Bronchial epithelial cell (primary cell): ENCODE results near the gene SCN8A. TPM values are rescaled to one million over a fixed set of nuclear protein-coding genes. Genes with fewer than 3 reads are reported as not detected.
"Not testable (repeated sequence)": the region's sequence is repeated elsewhere in the genome, so short reads cannot be mapped to it uniquely, and the experiment has no call there.

ENCODE experiments used
- DNase-seq: peaks from one replicate; pipeline ENCODE4 v3.0.0-alpha.2; 2010; ENCODE audit warnings: low read depth
- FAIRE-seq: peaks from 2 replicates; lab custom pipeline; 2011; peaks lifted over from hg19 to GRCh38; lab: Jason Lieb, UNC
- H3K27me3 ChIP-seq: 2 replicates; pipeline ENCODE4 v1.5.1; 2011; ENCODE audit warnings: low read length; ENCODE audit not compliant: control insufficient read depth, insufficient read depth
- H3K36me3 ChIP-seq: 2 replicates; pipeline ENCODE4 v1.5.1; 2011; ENCODE audit warnings: low read length; ENCODE audit not compliant: control insufficient read depth, insufficient read depth
- H3K4me3 ChIP-seq: 2 replicates; pipeline ENCODE4 v1.5.1; 2011; ENCODE audit warnings: mild to moderate bottlenecking, low read depth, low read length, control low read depth
- total RNA-seq: library from RNA; depleted of rRNA; stranded (reverse); fragments of >200 nt; gene quantifications from 2 replicates; pipeline ENCODE4 v1.2.1, GENCODE V29; 2014
- TF ChIP-seq, protein P1 (sequence below): IDR thresholded peaks from 2 replicates; pipeline ENCODE4 v1.5.1; 2011; ENCODE audit warnings: mild to moderate bottlenecking, moderate library complexity, low read length, control low read depth, inconsistent platforms; ENCODE audit not compliant: insufficient read depth, severe bottlenecking

The SCN8A gene
- total RNA-seq, 1 donor from 2014 or later: under 0.01 TPM

DNA sequence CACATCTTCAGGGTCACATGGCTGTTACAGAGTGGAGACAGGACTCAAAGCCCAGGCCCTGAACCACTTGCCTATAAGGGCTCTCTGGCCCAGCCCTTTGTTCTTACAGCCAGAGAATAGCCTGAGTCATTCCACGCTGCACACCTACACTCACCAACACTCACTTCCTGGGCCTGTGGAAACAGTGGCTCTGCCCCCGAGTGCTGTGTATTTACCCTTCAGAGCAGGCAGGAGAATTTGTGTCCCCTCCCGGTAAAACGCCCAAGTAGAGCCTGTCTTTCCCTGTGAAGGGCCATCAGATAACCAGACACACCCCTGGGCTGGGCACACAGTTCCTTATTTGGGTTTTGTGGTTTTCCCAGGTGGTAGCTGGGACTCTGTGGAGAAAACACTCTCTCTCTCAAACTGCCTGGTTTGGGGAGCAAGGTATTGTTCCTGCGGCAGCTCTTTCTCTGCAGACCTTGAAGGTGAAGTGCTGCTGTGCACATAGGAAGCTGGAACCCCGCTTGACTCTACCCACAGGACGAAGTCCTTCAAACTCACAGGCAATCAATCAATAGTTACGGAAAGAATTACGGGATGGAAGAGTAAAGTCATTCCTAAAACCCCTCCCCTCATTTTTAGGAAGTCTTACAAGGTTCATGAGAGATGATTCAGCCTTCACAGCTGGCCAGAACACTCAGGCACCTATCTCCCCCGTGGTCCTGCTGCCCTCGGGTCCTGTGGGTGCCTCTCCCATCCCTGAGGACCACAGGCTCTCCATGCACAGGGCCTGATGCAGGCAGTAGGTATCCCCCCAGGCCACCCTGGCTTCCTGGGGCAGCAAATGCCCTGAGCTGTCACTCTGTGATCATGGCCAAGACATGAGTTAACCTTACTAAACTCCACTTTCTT lies 237.1 kb downstream of the SCN8A start:
- TF ChIP-seq, protein P1, sequence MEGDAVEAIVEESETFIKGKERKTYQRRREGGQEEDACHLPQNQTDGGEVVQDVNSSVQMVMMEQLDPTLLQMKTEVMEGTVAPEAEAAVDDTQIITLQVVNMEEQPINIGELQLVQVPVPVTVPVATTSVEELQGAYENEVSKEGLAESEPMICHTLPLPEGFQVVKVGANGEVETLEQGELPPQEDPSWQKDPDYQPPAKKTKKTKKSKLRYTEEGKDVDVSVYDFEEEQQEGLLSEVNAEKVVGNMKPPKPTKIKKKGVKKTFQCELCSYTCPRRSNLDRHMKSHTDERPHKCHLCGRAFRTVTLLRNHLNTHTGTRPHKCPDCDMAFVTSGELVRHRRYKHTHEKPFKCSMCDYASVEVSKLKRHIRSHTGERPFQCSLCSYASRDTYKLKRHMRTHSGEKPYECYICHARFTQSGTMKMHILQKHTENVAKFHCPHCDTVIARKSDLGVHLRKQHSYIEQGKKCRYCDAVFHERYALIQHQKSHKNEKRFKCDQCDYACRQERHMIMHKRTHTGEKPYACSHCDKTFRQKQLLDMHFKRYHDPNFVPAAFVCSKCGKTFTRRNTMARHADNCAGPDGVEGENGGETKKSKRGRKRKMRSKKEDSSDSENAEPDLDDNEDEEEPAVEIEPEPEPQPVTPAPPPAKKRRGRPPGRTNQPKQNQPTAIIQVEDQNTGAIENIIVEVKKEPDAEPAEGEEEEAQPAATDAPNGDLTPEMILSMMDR: no peak
- DNase-seq: peak; percentile 82
- H3K4me3 ChIP-seq: no peak overlapping the region
- peaks cover 3% of the 10 kb centered on the region for H3K27me3 ChIP-seq
- FAIRE-seq: no peak
- no peaks in the 10 kb centered on the region for H3K36me3 ChIP-seq

DNA sequence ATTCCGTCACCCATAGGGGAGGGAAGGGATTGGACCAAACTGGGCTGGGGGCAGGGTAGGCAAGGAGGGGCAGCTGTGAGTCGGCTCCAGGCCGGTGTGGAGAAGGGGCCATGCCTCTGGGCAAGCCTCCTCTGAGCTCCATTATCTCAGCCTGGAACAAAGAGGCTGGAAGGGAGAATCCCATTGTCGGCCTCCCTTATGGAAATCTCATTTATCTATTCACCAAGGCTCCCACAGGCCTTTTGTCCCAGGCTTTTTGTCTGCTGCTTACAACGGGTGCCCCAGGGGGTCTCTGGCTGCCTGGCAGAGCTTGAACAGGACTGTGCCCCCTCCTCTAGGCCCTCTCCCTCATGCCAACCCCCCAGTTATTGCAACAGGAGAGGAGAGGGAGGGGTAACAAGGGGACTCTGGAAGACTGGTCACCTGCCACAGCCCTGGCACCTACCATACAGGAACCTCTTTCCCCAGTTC lies 238.0 kb downstream of the SCN8A start:
- peaks cover 3% of the 10 kb centered on the region for H3K27me3 ChIP-seq

DNA sequence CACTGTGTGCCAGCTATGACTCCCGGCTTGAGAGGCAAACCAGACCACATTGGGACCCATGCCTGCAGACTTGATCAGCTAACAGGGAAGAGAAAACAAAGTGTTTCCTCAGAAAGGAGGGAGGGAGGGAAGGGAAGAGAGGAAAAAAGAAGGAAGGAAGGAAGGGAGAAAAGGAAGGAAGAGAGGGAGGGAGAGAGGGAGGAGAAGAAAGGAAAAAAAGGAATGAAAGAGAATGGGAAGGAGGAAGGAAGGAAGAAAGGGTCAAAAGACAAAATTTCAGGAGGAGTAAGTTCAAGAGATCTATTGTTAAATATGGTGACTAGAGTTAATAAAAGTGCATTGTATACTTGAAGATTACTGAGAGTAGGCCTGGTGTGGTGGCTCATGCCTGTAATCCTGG lies 238.6 kb downstream of the SCN8A start:
- TF ChIP-seq, protein P1: no peak
- no peak overlapping the region for H3K4me3 ChIP-seq
- H3K27me3 ChIP-seq: peaks cover 3% of the 10 kb centered on the region
- no peaks in the 10 kb centered on the region for H3K36me3 ChIP-seq
- no peak for DNase-seq
- no peak for FAIRE-seq

More for the DNA sequence above, 238.0 kb downstream of the SCN8A start:
- no peak overlapping the region for H3K4me3 ChIP-seq
- TF ChIP-seq, protein P1: no peak
- FAIRE-seq: no peak
- no peak for DNase-seq
- H3K36me3 ChIP-seq: no peaks in the 10 kb centered on the region

DNA sequence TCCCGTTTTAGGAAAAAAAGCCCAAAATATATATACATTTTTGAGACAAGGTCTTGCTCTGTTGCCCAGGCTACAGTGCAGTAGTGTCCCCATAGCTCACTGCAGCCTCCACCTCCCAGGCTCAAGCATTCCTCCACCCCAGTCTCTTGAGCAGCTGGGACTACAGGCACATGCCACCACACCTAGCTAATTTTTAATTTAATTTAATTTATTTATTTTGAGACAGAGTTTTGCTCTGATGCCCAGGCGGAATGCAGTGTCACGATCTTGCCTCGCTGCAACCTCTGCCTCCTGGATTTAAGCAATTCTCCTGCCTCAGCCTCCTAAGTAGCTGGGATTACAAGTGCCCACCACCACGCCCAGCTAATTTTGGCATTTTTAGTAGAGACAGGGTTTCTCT lies 240.8 kb downstream of the SCN8A start:
- not testable (repeated sequence) for H3K36me3 ChIP-seq, H3K27me3 ChIP-seq, H3K4me3 ChIP-seq

DNA sequence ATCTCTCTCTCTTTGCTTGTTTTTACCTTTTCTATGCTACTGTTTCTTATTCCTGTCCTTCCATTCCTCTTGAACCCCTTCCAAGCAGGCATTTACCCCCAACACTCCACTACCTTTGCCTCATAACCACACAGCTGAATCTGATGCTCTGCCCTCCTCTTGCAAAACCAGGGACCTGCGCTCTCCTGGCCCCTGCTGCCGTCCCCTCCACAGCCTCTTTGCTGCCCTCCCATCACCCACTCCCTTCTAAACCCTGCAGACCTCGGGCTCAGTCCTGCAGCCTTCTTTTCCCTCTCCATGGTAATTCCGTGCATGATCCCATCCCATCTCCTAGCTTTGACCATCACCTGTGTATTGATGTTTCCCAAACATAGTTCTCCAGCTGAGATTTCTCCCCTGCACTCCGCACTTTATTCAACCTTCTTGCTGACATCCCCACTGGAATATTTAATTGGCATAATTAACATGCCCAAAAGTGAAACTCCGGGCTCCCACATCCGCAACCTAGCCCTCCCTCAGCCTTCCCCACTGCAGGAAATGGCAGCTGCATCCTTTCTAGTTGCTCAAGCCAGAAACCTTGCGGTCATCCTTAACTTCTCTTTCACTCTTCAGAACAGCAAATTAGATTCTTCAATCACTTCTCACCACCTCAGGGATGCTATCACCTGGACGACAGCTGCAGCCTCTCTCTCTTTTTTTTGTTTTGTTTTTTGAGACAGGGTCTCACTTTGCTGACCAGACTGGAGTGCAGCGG lies 241.5 kb downstream of the SCN8A start:
- no peak overlapping the region for H3K4me3 ChIP-seq
- no peak for FAIRE-seq
- peaks cover 4% of the 10 kb centered on the region for H3K27me3 ChIP-seq
- DNase-seq: no peak
- H3K36me3 ChIP-seq: no peaks in the 10 kb centered on the region
- TF ChIP-seq, protein P1: no peak

More for the DNA sequence above, 240.8 kb downstream of the SCN8A start:
- FAIRE-seq, DNase-seq: not testable (repeated sequence)
